ENCODE data around the gene CDR2.
A peak's percentile ranks its signal among the peaks of the same experiment; 100 is the strongest.
"Not testable (repeated sequence)": the region's sequence is repeated elsewhere in the genome, so short reads cannot be mapped to it uniquely, and the experiment has no call there.

CDR2 gene

GRCh38 chr16:22353933-22354541 is 20.4 kb downstream of the CDR2 start:
- Histone ChIP-seq H2BK120ac (ENCODE audit: low read depth, low read length) (no peak overlapping the region), H2BK15ac (replicated peaks; ENCODE audit: low read depth) (no peak overlapping the region), H3K4me1 (ENCODE audit: control insufficient read depth, low read depth, low read length) (peaks cover 12% of the 10 kb centered on the region), H3K27me3 (ENCODE audit: insufficient read depth, low read length, poor library complexity) (no peaks in the 10 kb centered on the region), H2AK5ac (ENCODE audit: low read length) (no peak overlapping the region), H3K4me3 (ENCODE audit: low read length) (no peak overlapping the region), H3K9ac (ENCODE audit: low read length) (no peak overlapping the region), H3K36me3 (ENCODE audit: control insufficient read depth, insufficient read depth, low read length) (peaks cover 6% of the 10 kb centered on the region), H4K5ac (ENCODE audit: low read length) (no peak overlapping the region), H3K23ac (ENCODE audit: low read length) (no peak overlapping the region), H3K27ac (ENCODE audit: low read depth, low read length) (peak overlapping the region; percentile 43), H3K56ac (ENCODE audit: low read length) (no peak overlapping the region), H3K79me2 (ENCODE audit: control insufficient read depth, insufficient read depth, low read length) (peaks cover 2% of the 10 kb centered on the region), H3K4me2 (ENCODE audit: low read length) (no peak overlapping the region), H4K8ac (ENCODE audit: low read depth, low read length) (no peak overlapping the region), H3K79me1 (ENCODE audit: low read length) (peaks cover 8% of the 10 kb centered on the region), H2BK5ac (ENCODE audit: low read length) (no peak overlapping the region), H3K4ac (ENCODE audit: low read depth, low read length) (peak overlapping the region; percentile 71), H3K18ac (ENCODE audit: low read length) (peak overlapping the region; percentile 56)
- DNase-seq: no peak
- no CpG with 5 or more reads among the region's 5 CpGs for WGBS (ENCODE audit: extremely low coverage, insufficient coverage, low lambda C conversion rate)

- Histone ChIP-seq H3K4ac (ENCODE audit: low read depth, low read length) (no peak overlapping the region), H3K18ac (ENCODE audit: low read length) (no peak overlapping the region), H3K9ac (ENCODE audit: low read length) (no peak overlapping the region), H2AK5ac (ENCODE audit: low read length) (no peak overlapping the region), H3K27me3 (ENCODE audit: insufficient read depth, low read length, poor library complexity) (no peaks in the 10 kb centered on the region), H3K56ac (ENCODE audit: low read length) (peak overlapping the region; percentile 56), H3K23ac (ENCODE audit: low read length) (no peak overlapping the region), H4K8ac (ENCODE audit: low read depth, low read length) (no peak overlapping the region), H2BK5ac (ENCODE audit: low read length) (no peak overlapping the region), H3K4me1 (ENCODE audit: control insufficient read depth, low read depth, low read length) (peaks cover 12% of the 10 kb centered on the region), H3K27ac (ENCODE audit: low read depth, low read length) (peak overlapping the region; percentile 31), H4K5ac (ENCODE audit: low read length) (no peak overlapping the region), H3K36me3 (ENCODE audit: control insufficient read depth, insufficient read depth, low read length) (peaks cover 9% of the 10 kb centered on the region), H3K79me2 (ENCODE audit: control insufficient read depth, insufficient read depth, low read length) (peaks cover 2% of the 10 kb centered on the region), H3K4me2 (ENCODE audit: low read length) (no peak overlapping the region), H3K4me3 (ENCODE audit: low read length) (no peak overlapping the region), H2BK120ac (ENCODE audit: low read depth, low read length) (no peak overlapping the region), H2BK15ac (replicated peaks; ENCODE audit: low read depth) (no peak overlapping the region), H3K79me1 (ENCODE audit: low read length) (peaks cover 8% of the 10 kb centered on the region)
- WGBS (ENCODE audit: extremely low coverage, insufficient coverage, low lambda C conversion rate): no CpG with 5 or more reads among the region's 3 CpGs
- peak; percentile 83 for DNase-seq
Observed at GRCh38 chr16:22353191-22353919, 21.1 kb downstream of the CDR2 start.

GRCh38 chr16:22352723-22353122 is 21.7 kb downstream of the CDR2 start:
- Histone ChIP-seq H3K4me2 (ENCODE audit: low read length) (no peak overlapping the region), H3K4me3 (ENCODE audit: low read length) (no peak overlapping the region), H2BK5ac (ENCODE audit: low read length) (no peak overlapping the region), H3K9ac (ENCODE audit: low read length) (no peak overlapping the region), H3K4ac (ENCODE audit: low read depth, low read length) (no peak overlapping the region), H2BK15ac (replicated peaks; ENCODE audit: low read depth) (no peak overlapping the region), H3K27me3 (ENCODE audit: insufficient read depth, low read length, poor library complexity) (no peaks in the 10 kb centered on the region), H2AK5ac (ENCODE audit: low read length) (no peak overlapping the region), H4K5ac (ENCODE audit: low read length) (no peak overlapping the region), H3K18ac (ENCODE audit: low read length) (no peak overlapping the region), H3K56ac (ENCODE audit: low read length) (no peak overlapping the region), H3K4me1 (ENCODE audit: control insufficient read depth, low read depth, low read length) (peaks cover 8% of the 10 kb centered on the region), H3K79me1 (ENCODE audit: low read length) (peaks cover 5% of the 10 kb centered on the region), H4K8ac (ENCODE audit: low read depth, low read length) (no peak overlapping the region), H3K23ac (ENCODE audit: low read length) (no peak overlapping the region), H2BK120ac (ENCODE audit: low read depth, low read length) (no peak overlapping the region), H3K79me2 (ENCODE audit: control insufficient read depth, insufficient read depth, low read length) (peaks cover 2% of the 10 kb centered on the region), H3K27ac (ENCODE audit: low read depth, low read length) (no peak overlapping the region), H3K36me3 (ENCODE audit: control insufficient read depth, insufficient read depth, low read length) (peaks cover 10% of the 10 kb centered on the region)
- WGBS (ENCODE audit: extremely low coverage, insufficient coverage, low lambda C conversion rate): no CpG with 5 or more reads among the region's 5 CpGs
- DNase-seq: peak; percentile 78

GRCh38 chr16:22352140-22352539 is 22.3 kb downstream of the CDR2 start:
- Histone ChIP-seq H3K27ac (ENCODE audit: low read depth, low read length) (no peak overlapping the region), H3K4ac (ENCODE audit: low read depth, low read length) (no peak overlapping the region), H3K56ac (ENCODE audit: low read length) (no peak overlapping the region), H4K8ac (ENCODE audit: low read depth, low read length) (no peak overlapping the region), H3K79me2 (ENCODE audit: control insufficient read depth, insufficient read depth, low read length) (peaks cover 2% of the 10 kb centered on the region), H3K79me1 (ENCODE audit: low read length) (peaks cover 5% of the 10 kb centered on the region), H4K5ac (ENCODE audit: low read length) (no peak overlapping the region), H2BK15ac (replicated peaks; ENCODE audit: low read depth) (no peak overlapping the region), H3K36me3 (ENCODE audit: control insufficient read depth, insufficient read depth, low read length) (peaks cover 10% of the 10 kb centered on the region), H3K27me3 (ENCODE audit: insufficient read depth, low read length, poor library complexity) (no peaks in the 10 kb centered on the region), H3K18ac (ENCODE audit: low read length) (no peak overlapping the region), H3K4me1 (ENCODE audit: control insufficient read depth, low read depth, low read length) (peaks cover 8% of the 10 kb centered on the region), H2BK5ac (ENCODE audit: low read length) (no peak overlapping the region), H2BK120ac (ENCODE audit: low read depth, low read length) (no peak overlapping the region), H3K23ac (ENCODE audit: low read length) (no peak overlapping the region), H3K4me3 (ENCODE audit: low read length) (no peak overlapping the region), H2AK5ac (ENCODE audit: low read length) (no peak overlapping the region), H3K4me2 (ENCODE audit: low read length) (no peak overlapping the region), H3K9ac (ENCODE audit: low read length) (no peak overlapping the region)
- DNase-seq: no peak
- WGBS (ENCODE audit: extremely low coverage, insufficient coverage, low lambda C conversion rate): no CpG with 5 or more reads among the region's 6 CpGs

- not testable (repeated sequence) for H4K8ac ChIP-seq (ENCODE audit: low read depth, low read length); H3K23ac ChIP-seq (ENCODE audit: low read length); H2BK120ac ChIP-seq (ENCODE audit: low read depth, low read length); H2BK15ac ChIP-seq (replicated peaks; ENCODE audit: low read depth); H3K27me3 ChIP-seq (ENCODE audit: insufficient read depth, low read length, poor library complexity); H3K18ac ChIP-seq (ENCODE audit: low read length); H3K27ac ChIP-seq (ENCODE audit: low read depth, low read length); H3K79me2 ChIP-seq (ENCODE audit: control insufficient read depth, insufficient read depth, low read length); H3K4me2 ChIP-seq (ENCODE audit: low read length); H3K9ac ChIP-seq (ENCODE audit: low read length); H2BK5ac ChIP-seq (ENCODE audit: low read length); H3K56ac ChIP-seq (ENCODE audit: low read length); DNase-seq; H3K4me1 ChIP-seq (ENCODE audit: control insufficient read depth, low read depth, low read length); H2AK5ac ChIP-seq (ENCODE audit: low read length); H3K4ac ChIP-seq (ENCODE audit: low read depth, low read length); H3K79me1 ChIP-seq (ENCODE audit: low read length); H4K5ac ChIP-seq (ENCODE audit: low read length); H3K4me3 ChIP-seq (ENCODE audit: low read length)
- WGBS (ENCODE audit: extremely low coverage, insufficient coverage, low lambda C conversion rate): no CpG with 5 or more reads among the region's 6 CpGs
- peaks cover 14% of the 10 kb centered on the region for H3K36me3 ChIP-seq (ENCODE audit: control insufficient read depth, insufficient read depth, low read length)
Observed at GRCh38 chr16:22351017-22351416, 23.4 kb downstream of the CDR2 start.
